Stomach (tissue), 9 donors: ENCODE results near the gene BAZ2B. TPM values are rescaled to one million over a fixed set of nuclear protein-coding genes. Genes with fewer than 3 reads are reported as not detected.

Experiments used
- DNase-seq, 2 donors: peaks; one replicate each; pipeline versions ENCODE4 v3.0.0 to v3.0.0-alpha.2; 2013 to 2019
- H3K27ac ChIP-seq, 5 donors: fragments of 200-600 bp in 4 of 5; sonication (generic) in 4 of 5; one replicate each; pipeline ENCODE4 v1.5.1; 2013 to 2019; ENCODE audit warnings: mild to moderate bottlenecking in 1 of 5, moderate library complexity in 1 of 5
- H3K27me3 ChIP-seq, 3 donors: fragments of 200-600 bp; sonication (generic); one replicate each; pipeline ENCODE4 v1.5.1; 2017 to 2019; ENCODE audit warnings: mixed run types in 1 of 3
- H3K36me3 ChIP-seq, 4 donors: fragments of 200-600 bp; sonication (generic); 1 replicate in 3 of 4; 2 replicates in 1 of 4; pipeline ENCODE4 v1.5.1; 2016 to 2019
- H3K4me1 ChIP-seq, 4 donors: fragments of 200-600 bp; sonication (generic); one replicate each; pipeline ENCODE4 v1.5.1; 2016 to 2019
- H3K4me3 ChIP-seq, 4 donors: fragments of 200-600 bp; sonication (generic) in 3 of 4; one replicate each; pipeline ENCODE4 v1.5.1; 2016 to 2019; ENCODE audit warnings: mild to moderate bottlenecking in 1 of 4
- H3K9me3 ChIP-seq, 4 donors: fragments of 200-600 bp; sonication (generic); one replicate each; pipeline ENCODE4 v1.5.1; 2016 to 2019
- CTCF ChIP-seq, 7 experiments: fragments of 450-650 bp in 4 of 7; fragments of 200-600 bp in 3 of 7; sonication (generic) in 3 of 7; IDR thresholded peaks; one replicate each; pipeline ENCODE4 v1.5.1; 2016 to 2019; ENCODE audit warnings: antibody characterized with exemption in 7 of 7, control low read depth in 2 of 7, mild to moderate bottlenecking in 1 of 7
- EP300 ChIP-seq: sonication (generic); formaldehyde crosslinking; IDR thresholded peaks from one replicate; pipeline ENCODE4 v1.6.1; 2017; ENCODE audit warnings: antibody characterized with exemption
- POLR2A ChIP-seq, 4 donors: fragments of 450-650 bp; IDR thresholded peaks; one replicate each; pipeline ENCODE4 v1.6.1; 2016; ENCODE audit warnings: antibody characterized with exemption in 4 of 4, control low read depth in 2 of 4, mild to moderate bottlenecking in 1 of 4, moderate library complexity in 1 of 4
- POLR2AphosphoS5 ChIP-seq, 3 donors: sonication (generic); formaldehyde crosslinking; IDR thresholded peaks; one replicate each; pipeline ENCODE4 v1.6.1; 2016; ENCODE audit warnings: antibody characterized with exemption in 3 of 3
- WGBS, 5 donors: extraction: QIAGEN DNeasy Blood & Tissue Kit in 3 of 5; methylation state at CpG; one replicate each; pipeline versions ENCODE4 v1.1.5 to v1.1.7; 2013 to 2018; 5-methylcytosine and 5-hydroxymethylcytosine counted together
- intact Hi-C: fragments of 100-400 bp; cut with DNase I; formaldehyde crosslinking; loops from one replicate; pipeline ENCODE4 v1.15.1; 2023; ENCODE audit warnings: low total_unique reads
- polyA plus RNA-seq, 3 donors: library from polyadenylated mRNA; stranded (reverse); fragments of 200-250 nt; gene quantifications; one replicate each; pipeline ENCODE4 v1.2.3, GENCODE V29; 2013
- total RNA-seq, 5 donors: library from RNA; depleted of rRNA; stranded (reverse); fragments of >200 nt; gene quantifications; one replicate each; pipeline versions ENCODE4 v1.1.0 to v1.2.3, GENCODE V29; 2014 to 2016
- donor health status: healthy with polysubstance abuse.
- donor health status: Bipolar disorder and iron deficiency.
- donor health status: healthy.

BAZ2B gene
- total and polyA plus RNA-seq, 8 donors: 7.2 to 245 (median 59.2) TPM

GRCh38 chr2:159290289-159290907 is 325.9 kb downstream of the BAZ2B start:
- Histone ChIP-seq H3K27me3 (no peaks in the 10 kb centered on the region), H3K4me3 (no peak overlapping the region), H3K36me3 (no peaks in the 10 kb centered on the region), H3K4me1 (peaks cover 6 to 17% (median 12%) of the 10 kb centered on the region in 4 donors), H3K27ac (no peak overlapping the region), H3K9me3 (no peaks in the 10 kb centered on the region)
- no peak for TF ChIP-seq CTCF (IDR thresholded peaks at IDR 0.05)
- TF ChIP-seq POLR2AphosphoS5 (IDR thresholded peaks at IDR 0.05): no peak
- no peak for TF ChIP-seq POLR2A (IDR thresholded peaks at IDR 0.05)
- no peak for TF ChIP-seq EP300
- intact Hi-C loops: no loop called here
- WGBS, 5 donors: 52 to 66% (median 60%) methylated on average over 7 of the region's 7 CpGs
- peak in 1 of 2 donors; percentile 60 for DNase-seq

GRCh38 chr2:159287733-159288132 is 328.6 kb downstream of the BAZ2B start:
- H3K9me3 ChIP-seq: no peaks in the 10 kb centered on the region
- TF ChIP-seq POLR2AphosphoS5 (IDR thresholded peaks at IDR 0.05) (no peak), POLR2A (IDR thresholded peaks at IDR 0.05) (no peak), EP300 (no peak), CTCF (IDR thresholded peaks at IDR 0.05) (no peak)
- no peaks in the 10 kb centered on the region for H3K27me3 ChIP-seq
- H3K4me3 ChIP-seq: no peak overlapping the region
- peaks cover 10 to 29% (median 18%) of the 10 kb centered on the region in 4 donors for H3K4me1 ChIP-seq
- no peak for DNase-seq
- intact Hi-C loops: no loop called here
- no peak overlapping the region for H3K27ac ChIP-seq
- H3K36me3 ChIP-seq: peaks cover 0 to 2% (median 1%) of the 10 kb centered on the region in 4 donors

GRCh38 chr2:159286709-159287441 is 329.5 kb downstream of the BAZ2B start:
- peaks cover 0 to 10% (median 6%) of the 10 kb centered on the region in 4 donors for H3K36me3 ChIP-seq
- WGBS, 5 donors: 1% methylated on average over 30 to 50 of the region's 50 CpGs

More at GRCh38 chr2:159286709-159287441, 329.5 kb downstream of the BAZ2B start:
- H3K4me1 ChIP-seq: peaks cover 10 to 29% (median 18%) of the 10 kb centered on the region in 4 donors
- TF ChIP-seq POLR2AphosphoS5 (IDR thresholded peaks at IDR 0.05) (peak; percentile 63 to 79 (median 69)), CTCF (IDR thresholded peaks at IDR 0.05) (no peak), POLR2A (IDR thresholded peaks at IDR 0.05) (no peak), EP300 (peak; percentile 4)
- H3K27me3 ChIP-seq: no peaks in the 10 kb centered on the region
- DNase-seq: peak; percentile 99 to 100
- peak overlapping the region; percentile 69 to 98 (median 89) for H3K4me3 ChIP-seq
- H3K27ac ChIP-seq: peak overlapping the region; percentile 86 to 94 (median 93)
- no peaks in the 10 kb centered on the region for H3K9me3 ChIP-seq
- intact Hi-C loops: no loop called here
